GM12865 (cell line): ENCODE measurements around the gene NIPAL4.

Experiments
- DNase-seq: peaks from one replicate; pipeline ENCODE4 v3.0.0; 2010; ENCODE audit warnings: low read depth
- H3K4me3 ChIP-seq: 2 replicates; pipeline ENCODE4 v1.5.1; 2011; ENCODE audit warnings: mild to moderate bottlenecking, low read depth, low read length, control low read depth
- TF ChIP-seq, protein P1 (sequence below): IDR thresholded peaks from 2 replicates; pipeline ENCODE4 v1.5.1; 2011; ENCODE audit warnings: low read length, control low read depth, low read depth, inconsistent platforms; ENCODE audit not compliant: insufficient read depth; ENCODE audit errors: missing control alignments

NIPAL4 gene

DNA sequence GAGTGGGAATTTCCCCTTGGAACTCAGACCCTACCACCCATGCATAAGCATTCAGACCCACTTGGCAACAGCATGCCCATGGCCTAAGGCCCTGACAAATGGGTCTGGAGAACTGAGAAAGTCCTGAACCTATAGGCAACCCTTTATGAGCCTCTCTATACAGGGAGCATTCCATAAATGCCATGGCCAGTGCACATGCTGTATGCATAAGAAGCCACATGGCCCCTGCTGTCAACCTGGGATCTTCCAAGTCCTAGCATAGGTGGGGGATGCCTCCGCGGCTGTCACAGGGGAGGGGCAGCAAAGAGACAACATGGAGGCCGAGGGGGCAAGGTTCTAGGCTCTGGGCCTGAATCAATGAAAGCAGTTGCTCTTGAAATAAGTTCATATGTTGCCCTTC lies 8.2 kb upstream of the NIPAL4 start:
- no peak overlapping the region for H3K4me3 ChIP-seq
- TF ChIP-seq, protein P1, sequence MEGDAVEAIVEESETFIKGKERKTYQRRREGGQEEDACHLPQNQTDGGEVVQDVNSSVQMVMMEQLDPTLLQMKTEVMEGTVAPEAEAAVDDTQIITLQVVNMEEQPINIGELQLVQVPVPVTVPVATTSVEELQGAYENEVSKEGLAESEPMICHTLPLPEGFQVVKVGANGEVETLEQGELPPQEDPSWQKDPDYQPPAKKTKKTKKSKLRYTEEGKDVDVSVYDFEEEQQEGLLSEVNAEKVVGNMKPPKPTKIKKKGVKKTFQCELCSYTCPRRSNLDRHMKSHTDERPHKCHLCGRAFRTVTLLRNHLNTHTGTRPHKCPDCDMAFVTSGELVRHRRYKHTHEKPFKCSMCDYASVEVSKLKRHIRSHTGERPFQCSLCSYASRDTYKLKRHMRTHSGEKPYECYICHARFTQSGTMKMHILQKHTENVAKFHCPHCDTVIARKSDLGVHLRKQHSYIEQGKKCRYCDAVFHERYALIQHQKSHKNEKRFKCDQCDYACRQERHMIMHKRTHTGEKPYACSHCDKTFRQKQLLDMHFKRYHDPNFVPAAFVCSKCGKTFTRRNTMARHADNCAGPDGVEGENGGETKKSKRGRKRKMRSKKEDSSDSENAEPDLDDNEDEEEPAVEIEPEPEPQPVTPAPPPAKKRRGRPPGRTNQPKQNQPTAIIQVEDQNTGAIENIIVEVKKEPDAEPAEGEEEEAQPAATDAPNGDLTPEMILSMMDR: no peak
- DNase-seq: no peak

DNA sequence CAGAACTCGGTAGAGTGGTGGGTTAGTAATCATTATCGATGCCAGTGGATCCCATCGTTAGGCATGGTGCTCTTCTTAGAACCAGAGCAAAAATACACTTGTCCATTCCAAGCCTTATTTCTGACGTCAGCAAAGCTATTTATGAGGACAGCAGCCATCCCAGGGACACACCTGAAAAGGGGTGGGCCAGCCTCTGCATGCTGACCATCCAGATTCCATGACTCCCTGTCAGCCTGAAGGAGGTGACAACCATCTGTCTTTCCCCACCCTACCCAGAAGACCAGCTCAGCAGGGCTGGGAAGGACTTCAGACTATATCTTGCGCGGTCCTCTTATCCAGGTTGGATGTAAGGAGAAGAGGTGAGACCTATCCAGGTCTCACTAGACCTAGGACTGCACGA lies 5.7 kb upstream of the NIPAL4 start:
- no peak overlapping the region for H3K4me3 ChIP-seq
- TF ChIP-seq, protein P1: no peak
- no peak for DNase-seq

DNA sequence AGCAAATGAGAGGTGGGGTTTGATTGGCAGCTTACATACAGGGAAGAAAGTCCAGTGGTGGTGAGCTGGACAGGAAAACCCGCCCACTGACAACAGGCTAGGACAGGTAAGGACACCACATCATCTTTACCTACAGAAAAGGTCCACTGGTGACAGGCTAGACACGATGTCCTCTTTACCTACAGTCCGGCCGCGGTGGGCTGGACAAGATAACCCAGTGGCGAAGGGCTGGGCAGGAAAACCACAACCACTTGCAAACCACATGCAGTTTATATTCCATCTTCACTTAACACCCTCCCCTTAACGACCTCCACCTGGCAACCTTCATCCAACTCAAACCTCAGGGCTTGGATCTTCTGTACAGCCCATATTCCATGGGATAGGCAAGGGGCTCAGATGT lies 5.0 kb upstream of the NIPAL4 start:
- H3K4me3 ChIP-seq: no peak overlapping the region
- TF ChIP-seq, protein P1: no peak
- no peak for DNase-seq

DNA sequence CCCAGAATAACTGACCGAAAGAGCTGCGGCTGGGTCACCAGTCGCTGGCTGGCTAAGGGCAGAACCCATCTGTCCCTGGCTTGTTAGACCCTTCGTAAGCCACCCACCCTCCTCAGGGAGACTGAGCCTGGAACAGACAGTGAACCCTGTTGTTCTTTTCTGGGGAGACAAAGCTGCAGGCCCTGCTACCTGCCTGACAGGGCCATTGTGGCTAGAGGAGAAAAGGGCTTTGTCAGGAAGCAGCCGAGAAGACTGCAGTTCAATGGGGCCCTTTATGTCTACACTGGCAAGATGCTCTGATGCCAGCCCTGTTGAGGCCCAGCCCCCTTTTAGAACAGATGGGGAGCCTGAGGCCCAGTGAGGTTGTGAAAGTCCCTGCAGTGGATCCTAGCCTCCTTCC lies 3.7 kb upstream of the NIPAL4 start:
- no peak for DNase-seq
- H3K4me3 ChIP-seq: no peak overlapping the region
- TF ChIP-seq, protein P1: no peak

DNA sequence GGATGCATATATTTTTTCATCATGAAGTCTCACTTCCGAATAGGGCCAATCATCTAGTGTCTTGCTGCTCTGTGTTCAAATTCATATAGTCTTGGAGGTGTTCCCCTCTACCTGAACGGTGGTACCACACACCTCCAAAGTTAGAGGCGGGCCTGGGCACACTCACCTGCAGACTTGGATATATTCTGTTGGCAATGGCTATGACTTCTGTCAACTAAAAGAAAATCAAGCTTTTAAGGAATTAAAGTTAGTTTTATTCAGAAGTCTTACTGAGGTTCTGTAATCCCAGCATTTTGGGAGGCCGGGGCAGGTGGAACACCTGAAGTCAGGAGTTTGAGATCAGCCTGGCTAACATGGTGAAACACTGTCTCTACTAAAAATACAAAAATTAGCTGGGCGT lies 2.6 kb upstream of the NIPAL4 start:
- DNase-seq: no peak
- TF ChIP-seq, protein P1: no peak
- no peak overlapping the region for H3K4me3 ChIP-seq

DNA sequence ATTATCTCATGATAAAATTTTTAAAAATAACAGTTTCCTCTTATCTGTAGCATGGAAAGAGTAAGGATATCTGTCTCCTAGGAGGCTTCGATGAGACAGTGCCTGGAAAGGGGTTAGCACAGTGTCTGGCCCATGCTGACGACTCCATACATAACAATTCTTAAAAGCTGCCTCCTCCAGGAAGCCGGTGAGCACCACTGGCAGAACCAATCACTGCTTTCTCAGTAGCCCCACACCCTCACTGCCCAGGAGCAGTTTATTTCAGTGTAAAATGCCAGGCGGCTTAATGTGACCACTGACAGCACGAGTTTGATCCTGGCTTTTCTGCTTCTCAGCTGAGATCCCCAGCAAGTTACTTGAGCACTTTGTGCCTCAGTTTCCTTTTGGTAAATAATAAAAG lies 1.2 kb upstream of the NIPAL4 start:
- H3K4me3 ChIP-seq: no peak overlapping the region
- no peak for DNase-seq
- TF ChIP-seq, protein P1: no peak

DNA sequence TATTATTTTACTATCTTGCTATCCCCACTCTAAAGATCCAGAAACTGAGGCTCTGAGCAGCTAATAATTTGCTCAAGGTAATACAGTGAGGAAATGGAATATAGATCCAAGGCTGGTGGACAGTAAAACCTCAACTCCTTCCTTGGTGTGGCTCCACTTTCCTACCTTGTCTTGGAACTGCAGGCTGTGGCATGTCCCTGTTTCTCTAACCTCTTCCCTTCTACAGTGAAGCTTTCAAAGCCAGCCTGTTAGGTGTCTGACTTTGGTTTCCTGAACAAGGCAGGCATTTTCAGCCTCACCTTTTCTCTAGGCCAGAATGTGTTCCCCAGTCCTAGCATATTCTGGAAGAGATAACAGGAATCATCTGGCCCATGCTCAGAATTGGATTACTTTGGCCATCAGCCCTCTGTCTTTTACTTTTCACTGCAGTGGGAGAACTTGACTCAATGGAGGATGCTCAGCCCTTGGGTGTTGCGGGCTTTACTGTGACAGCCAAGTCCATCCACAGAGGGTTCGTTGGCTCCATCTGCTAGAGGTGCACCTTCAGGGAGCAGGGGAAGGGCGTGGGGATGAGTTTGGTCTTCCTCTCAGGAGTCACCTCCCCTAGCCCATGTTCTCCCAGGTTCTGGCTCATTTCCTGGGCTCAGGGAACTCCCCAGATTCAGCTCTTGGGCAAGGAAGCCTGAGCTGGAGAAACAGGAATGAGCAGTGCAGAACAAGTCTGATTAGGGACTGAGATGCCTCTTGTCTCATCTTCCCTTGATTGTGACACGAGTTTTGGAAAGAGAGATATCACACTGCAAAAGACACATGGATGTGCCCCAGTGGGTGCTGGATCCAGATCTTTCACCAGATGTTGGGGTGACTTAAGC lies 1.1 kb downstream of the NIPAL4 start:
- DNase-seq: no peak
- H3K4me3 ChIP-seq: no peak overlapping the region
- TF ChIP-seq, protein P1: no peak
